Kidney capillary endothelial cell (primary cell): ENCODE results near the gene BASP1.
"Not testable (repeated sequence)": the region's sequence is repeated elsewhere in the genome, so short reads cannot be mapped to it uniquely, and the experiment has no call there.

ENCODE experiments used
- DNase-seq: peaks from one replicate; pipeline ENCODE4 v3.0.0-alpha.2; 2018; ENCODE audit warnings: low spot score

The BASP1 gene

DNA sequence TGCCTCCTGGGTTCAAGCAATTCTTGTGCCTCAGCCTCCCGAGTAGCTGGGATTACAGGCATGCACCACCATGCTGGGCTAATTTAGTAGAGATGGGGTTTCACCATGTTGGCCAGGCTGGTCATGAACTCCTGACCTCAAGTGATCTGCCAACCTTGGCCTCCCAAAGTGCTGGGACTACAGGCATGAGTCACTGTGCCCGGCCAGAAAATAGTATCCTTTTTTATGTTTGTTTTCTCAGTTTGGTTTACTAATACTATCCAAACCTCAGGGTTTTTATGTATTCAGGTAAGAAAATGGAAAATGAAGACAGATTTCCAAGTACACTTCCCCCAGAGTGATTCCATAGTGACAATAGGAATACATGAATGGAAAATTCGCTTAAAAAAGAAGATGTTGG, 101.7 kb downstream of the BASP1 start:
- not testable (repeated sequence) for DNase-seq

DNA sequence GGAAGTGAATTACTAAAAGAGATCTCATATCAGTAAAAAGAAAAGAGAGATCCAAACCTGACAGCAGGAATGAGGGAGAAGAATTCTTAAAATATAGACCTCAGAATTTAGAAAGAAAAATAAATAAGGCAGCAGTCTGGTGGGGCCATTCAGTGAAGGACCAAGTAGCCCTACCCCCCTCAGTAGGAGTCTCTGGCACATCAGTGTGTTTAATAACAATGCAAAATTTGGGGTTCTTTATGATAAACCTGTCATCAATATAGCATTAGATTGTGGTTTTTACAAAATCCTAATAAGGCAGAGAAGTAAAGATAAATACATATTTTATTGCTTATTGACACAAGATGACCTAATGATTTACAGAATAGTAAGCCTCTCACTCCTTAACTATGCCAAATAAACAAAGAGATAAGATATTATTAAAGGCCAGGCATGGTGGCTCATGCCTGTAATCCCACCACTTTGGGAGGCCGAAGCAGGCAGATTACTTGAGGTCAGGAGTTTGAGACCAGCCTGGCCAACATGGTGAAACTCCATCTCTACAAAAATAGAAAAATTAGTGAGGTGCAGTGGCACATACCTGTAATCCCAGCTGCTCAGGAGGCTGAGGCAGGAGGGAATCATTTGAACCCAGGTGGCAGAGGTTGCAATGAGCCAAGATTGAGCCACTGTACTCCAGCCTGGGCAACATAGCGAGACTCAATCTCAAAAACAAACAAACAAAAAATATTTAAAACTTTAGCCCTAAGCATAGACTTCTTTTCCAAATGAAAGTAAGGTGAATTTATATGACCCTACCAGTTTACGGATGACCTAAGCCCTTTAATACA, 108.6 kb downstream of the BASP1 start:
- no peak for DNase-seq
